ENCODE results near the gene RNF11.
"Not testable (repeated sequence)": the region's sequence is repeated elsewhere in the genome, so short reads cannot be mapped to it uniquely, and the experiment has no call there.

RNF11 gene, protein sequence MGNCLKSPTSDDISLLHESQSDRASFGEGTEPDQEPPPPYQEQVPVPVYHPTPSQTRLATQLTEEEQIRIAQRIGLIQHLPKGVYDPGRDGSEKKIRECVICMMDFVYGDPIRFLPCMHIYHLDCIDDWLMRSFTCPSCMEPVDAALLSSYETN

DNA sequence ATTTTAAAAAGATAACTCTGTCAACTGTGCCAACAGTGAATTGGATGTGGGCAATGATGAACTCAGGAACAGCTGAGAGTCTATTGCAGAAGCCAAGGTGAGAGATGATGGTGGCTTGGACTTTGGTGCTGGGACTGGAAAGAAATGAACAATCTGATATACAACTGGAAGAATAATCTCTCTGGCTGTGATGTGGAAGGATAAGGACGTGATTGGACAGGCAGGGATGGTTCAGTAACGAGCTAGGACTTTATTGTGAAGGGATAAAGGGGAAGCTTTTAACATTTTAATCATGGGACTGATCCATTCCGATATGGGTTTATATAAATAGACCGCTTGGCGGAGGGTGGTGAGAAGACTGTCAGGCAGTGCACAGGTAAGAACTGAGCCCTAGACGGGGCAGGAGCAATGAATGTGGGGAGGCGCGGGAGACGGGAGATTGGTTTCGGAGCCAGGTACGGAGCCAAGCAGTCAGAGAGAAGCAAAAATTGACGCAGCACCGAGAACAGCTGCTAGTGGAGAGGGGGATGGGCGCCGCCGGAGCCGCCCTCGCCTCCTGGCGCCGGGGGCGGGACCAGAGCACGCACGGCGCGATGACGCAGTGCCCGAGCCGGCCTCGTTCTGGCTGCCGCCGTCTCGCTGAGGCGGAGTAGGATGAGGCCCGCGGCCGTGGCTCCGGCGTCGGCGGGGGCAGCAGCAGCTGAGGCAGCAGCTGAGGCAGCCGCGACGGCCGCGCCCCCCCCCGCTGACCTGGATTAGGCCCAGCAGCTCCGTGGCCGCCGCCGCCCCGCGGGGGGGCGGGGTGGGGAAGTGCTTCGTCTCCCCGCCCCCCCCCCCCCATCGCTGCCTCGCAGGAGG is at the start of gene RNF11:
TSS of gene RNF11 (plus strand) at position 601 of the 858 bp plus-strand sequence. CDS start 484 bp downstream, outside the sequence.
- peak; percentile 89 for DNase-seq

DNA sequence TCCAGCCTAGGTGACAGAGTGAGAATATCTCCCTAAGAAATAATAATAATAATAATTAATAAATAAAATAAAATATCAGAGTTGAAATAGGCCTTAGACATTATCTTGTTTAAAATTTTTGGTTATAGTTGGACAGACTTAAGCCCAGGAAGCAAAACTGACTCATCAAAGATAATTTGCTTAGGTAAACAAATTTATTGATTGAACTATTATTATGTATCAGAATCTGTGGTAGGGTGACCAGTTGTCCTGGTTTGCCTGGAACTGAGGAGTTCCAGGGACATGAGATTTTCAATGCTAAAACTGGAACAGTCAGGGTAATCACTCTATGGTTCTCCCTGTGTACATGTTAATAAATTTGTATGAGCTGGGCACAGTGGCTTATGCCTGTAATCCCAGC is 47.8 kb upstream of the RNF11 start:
- DNase-seq: no peak

- DNase-seq: no peak
These were observed 46.5 kb upstream of the RNF11 start for GRCh38 chr1:51189421-51190073.

- DNase-seq: no peak
These were observed 45.1 kb upstream of the RNF11 start for GRCh38 chr1:51190961-51191360.

- peak; percentile 2 for DNase-seq
These were observed 43.7 kb upstream of the RNF11 start for GRCh38 chr1:51192213-51192843.

DNA sequence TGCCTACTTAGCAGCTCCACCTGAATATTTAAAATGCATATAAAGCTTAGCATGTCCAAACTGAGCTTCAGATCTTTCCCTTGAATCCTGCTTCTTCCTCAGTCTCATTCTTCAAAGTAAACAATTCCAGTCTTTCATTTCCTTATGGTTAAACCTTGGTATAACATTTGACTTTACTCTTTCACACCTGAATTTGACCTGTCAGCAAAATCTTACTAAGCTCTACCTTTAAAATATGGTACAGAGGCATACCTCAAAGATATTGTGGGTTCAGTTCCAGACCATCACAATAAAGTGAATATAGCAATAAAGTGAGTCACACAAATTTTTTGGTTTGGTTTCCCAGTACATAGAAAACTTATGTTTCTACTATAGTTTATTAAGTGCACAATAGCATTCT is 42.5 kb upstream of the RNF11 start:
- no peak for DNase-seq

DNA sequence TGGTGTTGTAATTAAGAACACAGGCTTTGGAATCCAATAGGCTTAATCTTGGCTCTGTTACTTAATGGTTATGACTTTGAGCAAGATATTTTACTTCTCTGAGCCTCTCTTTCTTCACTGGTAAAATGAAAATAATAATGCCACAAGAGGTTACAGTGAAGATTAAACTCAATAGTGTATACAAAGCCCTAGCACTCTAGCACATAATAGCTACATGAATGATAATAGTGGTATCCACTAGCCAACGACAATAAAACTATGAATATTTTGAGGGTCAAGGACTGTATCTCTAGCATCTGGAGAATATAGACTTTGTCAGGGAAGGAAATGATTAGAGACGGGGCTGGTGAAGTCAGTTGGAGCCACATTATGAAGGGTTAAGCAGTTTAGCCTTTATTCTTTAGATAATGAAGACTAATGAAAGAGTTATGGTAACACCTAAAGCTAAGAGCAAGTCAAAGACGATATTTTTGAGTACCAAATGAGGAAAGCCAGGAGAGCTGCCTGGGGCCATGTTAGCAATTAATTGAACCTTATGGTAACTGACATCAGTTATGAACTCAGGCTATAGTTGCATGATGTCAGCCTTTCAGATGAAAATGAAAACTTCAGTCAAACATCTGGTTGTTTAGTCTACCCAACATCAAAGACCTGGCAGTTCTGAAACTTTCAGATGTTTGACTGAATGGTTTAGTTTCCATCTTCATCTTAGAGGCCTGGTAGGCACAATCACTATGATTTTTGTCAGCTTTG is 32.8 kb upstream of the RNF11 start:
- no peak for DNase-seq

DNA sequence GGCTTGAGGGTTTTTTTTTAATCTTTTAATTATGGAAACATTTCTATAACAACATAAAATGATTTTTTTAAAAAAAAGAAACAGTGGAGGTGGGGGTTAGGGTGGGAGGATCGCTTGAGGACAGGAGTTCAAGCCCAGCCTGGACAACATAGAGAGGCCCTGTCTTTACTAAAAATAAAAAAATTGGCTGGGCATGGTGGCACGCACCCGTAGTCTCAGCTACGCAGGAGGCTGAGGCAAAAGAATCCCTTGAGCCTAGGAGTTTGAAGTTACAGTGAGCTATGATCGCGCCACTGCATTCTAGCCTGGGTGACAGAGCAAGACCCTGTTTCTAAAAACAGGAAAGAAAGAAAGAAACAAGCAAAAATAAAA is 32.2 kb upstream of the RNF11 start:
- no peak for DNase-seq

DNA sequence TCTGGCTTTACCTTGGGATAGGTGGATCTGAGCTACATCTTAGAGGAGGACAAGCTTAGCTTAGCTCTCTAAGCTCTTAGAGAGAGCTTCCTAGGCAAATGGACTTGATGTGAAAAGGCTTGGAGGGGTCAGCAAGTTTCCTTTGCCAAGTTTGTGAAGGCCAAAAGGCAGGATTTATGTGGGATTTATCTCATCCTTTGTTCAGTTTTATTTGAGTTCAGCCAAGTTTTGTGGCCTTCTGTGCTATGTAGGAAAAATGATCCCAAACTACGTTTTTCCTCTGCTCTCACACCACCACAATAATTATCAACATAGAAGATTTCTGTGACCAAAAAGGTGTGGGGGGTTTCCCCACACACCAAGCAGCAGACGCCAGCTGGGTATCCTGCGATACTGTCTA is 26.0 kb upstream of the RNF11 start:
- no peak for DNase-seq

- no peak for DNase-seq
These were observed 25.4 kb upstream of the RNF11 start for GRCh38 chr1:51210676-51211075.

GRCh38 chr1:51214615-51215131 is 21.4 kb upstream of the RNF11 start:
- no peak for DNase-seq

DNA sequence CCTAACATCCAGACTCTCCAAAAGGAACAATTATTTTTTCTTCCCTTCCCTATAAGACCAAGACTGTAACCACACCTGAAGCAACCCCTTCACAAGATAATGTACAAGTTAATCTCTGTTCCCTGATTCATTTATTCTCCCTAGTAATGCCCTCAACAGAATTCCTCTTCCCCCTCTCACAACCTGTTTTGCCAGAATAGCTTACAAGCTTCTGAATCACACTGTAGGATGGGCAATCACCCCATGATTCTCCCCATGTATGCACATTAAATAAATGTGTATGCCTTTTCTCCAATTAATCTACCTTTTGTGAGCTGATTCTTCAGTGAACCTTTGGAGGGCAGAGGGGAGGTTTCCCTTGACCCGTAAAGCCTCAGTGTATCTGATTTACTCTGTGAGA is 20.9 kb upstream of the RNF11 start:
- no peak for DNase-seq

DNA sequence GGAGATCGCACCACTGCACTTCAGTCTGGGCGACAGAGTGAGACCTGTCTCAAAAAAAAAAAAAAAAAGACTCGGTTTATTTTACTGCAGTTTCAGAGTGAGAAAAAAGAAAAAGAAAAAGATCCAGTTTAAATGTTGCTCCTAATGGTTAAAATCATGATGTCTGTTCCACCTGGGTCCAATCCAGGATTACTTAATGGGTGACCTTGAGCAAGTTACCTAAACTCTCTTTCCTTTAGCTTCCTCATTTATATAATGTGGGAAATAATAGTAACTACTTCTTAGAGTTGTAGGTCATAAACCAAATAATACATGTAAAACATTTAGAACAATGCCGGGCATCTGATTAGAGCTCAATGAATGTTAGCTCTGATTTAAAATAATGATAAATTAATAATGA is 19.4 kb upstream of the RNF11 start:
- DNase-seq: no peak

DNA sequence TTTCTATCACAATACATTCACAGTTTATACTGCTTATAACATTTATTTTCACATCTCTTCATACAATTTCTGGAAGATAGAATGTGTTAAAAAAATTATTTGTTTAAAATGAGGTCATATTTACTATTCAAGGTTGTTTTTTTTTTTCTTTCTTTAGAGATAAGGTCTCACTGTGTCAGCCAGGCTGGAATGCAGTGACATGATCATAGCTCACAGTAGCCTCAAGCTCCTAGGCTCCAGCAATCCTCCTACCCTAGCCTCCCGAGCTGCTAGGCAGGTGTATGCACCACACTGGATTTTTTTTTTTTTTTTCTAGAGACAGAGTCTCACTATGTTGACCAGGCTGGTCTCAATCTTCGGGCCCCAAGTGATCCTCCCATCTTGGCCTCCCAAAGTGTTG is 19.0 kb upstream of the RNF11 start:
- no peak for DNase-seq

- DNase-seq: no peak
These were observed 17.5 kb upstream of the RNF11 start for GRCh38 chr1:51218570-51218969.

GRCh38 chr1:51219022-51219421 is 17.1 kb upstream of the RNF11 start:
- no peak for DNase-seq

DNA sequence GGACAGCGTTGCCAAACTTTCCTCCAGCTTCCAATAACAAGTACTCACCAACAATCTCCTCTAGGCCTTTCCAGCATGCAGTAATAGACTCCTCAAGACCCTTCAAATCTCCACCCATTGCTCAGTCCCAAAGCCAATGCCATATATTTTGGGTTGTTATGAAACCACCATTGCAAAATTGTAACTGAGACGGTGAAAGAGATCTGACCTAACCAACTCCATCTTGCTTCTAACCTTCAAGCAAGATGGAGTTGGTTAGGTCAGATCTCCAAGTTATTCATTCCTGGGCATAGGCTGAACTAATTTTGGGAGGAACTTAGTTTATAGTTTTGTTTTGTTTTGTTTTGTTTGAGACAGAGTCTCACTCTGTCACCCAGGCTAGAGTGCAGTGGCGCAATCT is 14.5 kb upstream of the RNF11 start:
- DNase-seq: not testable (repeated sequence)

DNA sequence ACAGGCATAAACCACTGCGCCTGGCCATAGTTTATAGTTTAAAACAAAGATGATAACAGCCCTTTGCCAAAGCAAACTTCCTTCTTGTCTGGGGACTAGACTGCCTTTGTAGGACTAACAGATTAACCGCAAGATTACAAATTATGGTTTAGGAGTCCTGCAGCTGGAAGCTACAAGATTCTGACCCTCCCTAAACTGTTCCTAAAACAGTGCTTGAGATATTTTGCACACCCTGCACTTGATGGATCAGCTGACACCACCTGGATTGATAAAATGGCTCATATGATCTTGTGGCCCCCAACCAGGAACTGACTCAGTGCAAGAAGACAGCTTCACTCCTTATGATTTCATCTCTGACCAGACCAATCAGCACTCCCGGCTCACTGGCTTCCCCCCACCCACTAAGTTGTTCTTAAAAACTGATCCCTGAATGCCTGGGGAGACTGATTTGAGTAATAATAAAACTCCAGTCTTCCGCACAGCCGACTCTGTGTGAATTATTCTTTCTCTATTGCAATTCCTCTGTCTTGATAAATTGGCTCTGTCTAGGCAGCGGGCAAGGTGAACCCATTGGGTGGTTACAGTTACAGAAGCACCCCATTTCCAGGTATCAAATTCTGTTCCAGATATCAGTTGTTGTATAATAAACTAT is 13.8 kb upstream of the RNF11 start:
- no peak for DNase-seq

GRCh38 chr1:51222809-51223208 is 13.3 kb upstream of the RNF11 start:
- DNase-seq: no peak

DNA sequence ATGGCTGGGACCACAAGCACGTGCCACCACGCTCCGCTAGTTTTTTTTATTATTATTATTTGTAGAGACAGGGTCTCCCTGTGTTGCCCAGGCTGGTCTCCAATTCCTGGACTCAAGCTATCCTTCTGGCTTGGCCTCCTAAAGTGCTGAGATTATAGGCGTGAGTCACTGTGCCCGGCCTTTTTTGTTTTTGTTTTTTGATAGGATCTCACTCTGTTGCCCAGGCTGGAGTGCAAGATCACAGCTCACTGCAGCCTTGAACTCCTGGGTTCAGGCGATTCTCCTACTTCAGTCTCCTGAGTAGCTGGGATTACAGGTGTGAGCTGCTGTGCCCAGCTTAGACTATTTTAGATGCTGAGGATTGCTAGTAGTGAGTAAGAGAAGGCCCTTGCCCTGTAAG is 11.8 kb upstream of the RNF11 start:
- no peak for DNase-seq

GRCh38 chr1:51227231-51227960 is 8.7 kb upstream of the RNF11 start:
- not testable (repeated sequence) for DNase-seq
